CD4-positive, alpha-beta T cell (primary cell): Measurements from ENCODE around the gene UBA1. TPM values are rescaled to one million over a fixed set of nuclear protein-coding genes. Genes with fewer than 3 reads are reported as not detected.

Source experiments
- ATAC-seq: fragments of 200-7000 bp; cut with Tn5 transposase; one replicate; pipeline ENCODE4 v1.10.0; 2022; ENCODE audit warnings: mild to moderate bottlenecking; ENCODE audit not compliant: poor library complexity
- CTCF ChIA-PET: fragments of 350-600 bp; sonication (Branson Sonifier 250); formaldehyde crosslinking; loops from one replicate; lab custom pipeline; 2021; ENCODE audit warnings: antibody characterized with exemption, inconsistent platforms; lab: Charles Lee
- POLR2A ChIA-PET: fragments of 350-600 bp; sonication (Branson Sonifier 250); formaldehyde crosslinking; loops from one replicate; lab custom pipeline; 2021; ENCODE audit warnings: antibody characterized with exemption, inconsistent platforms; lab: Charles Lee
- DNase-seq, 14 experiments: peaks; one replicate each; pipeline ENCODE4 v3.0.0-alpha.2; 2013 to 2020; ENCODE audit warnings: mixed read lengths in 2 of 14
- H3K27ac ChIP-seq, 2 donors: one replicate each; pipeline versions ENCODE4 v1.5.1 to v1.7.0; 2013; ENCODE audit warnings: low read length in 2 of 2, low read depth in 1 of 2, mild to moderate bottlenecking in 1 of 2
- H3K27me3 ChIP-seq, 2 experiments: 1 replicate in 1 of 2; 2 replicates in 1 of 2; pipeline versions ENCODE4 v1.6.1 to v1.7.0; 2013; ENCODE audit warnings: low read length in 2 of 2, control low read depth in 1 of 2, mild to moderate bottlenecking in 1 of 2, moderate library complexity in 1 of 2; ENCODE audit not compliant: insufficient read depth in 2 of 2, control insufficient read depth in 1 of 2
- H3K36me3 ChIP-seq: one replicate; pipeline ENCODE4 v1.6.1; 2013; ENCODE audit warnings: low read length, control low read depth; ENCODE audit not compliant: insufficient read depth
- H3K4me1 ChIP-seq: one replicate; pipeline ENCODE4 v1.6.1; 2013; ENCODE audit warnings: low read length, control low read depth; ENCODE audit not compliant: insufficient read depth
- H3K4me3 ChIP-seq: one replicate; pipeline ENCODE4 v1.5.1; 2013; ENCODE audit warnings: mild to moderate bottlenecking, low read length, moderate library complexity
- H3K9me3 ChIP-seq, 2 experiments: 1 replicate in 1 of 2; 2 replicates in 1 of 2; pipeline versions ENCODE4 v1.6.1 to v1.7.0; 2013; ENCODE audit warnings: low read length in 2 of 2, mild to moderate bottlenecking in 2 of 2, control low read depth in 1 of 2, moderate library complexity in 1 of 2; ENCODE audit not compliant: control insufficient read depth in 1 of 2, insufficient read depth in 1 of 2
- H3K27ac Mint-ChIP-seq: one replicate; pipeline ENCODE4 v1.8.0; 2020; ENCODE audit warnings: mixed read lengths
- H3K27me3 Mint-ChIP-seq: one replicate; pipeline ENCODE4 v1.8.0; 2021; ENCODE audit warnings: mixed read lengths
- H3K36me3 Mint-ChIP-seq: one replicate; pipeline ENCODE4 v1.8.0; 2021; ENCODE audit warnings: low read depth, mixed read lengths
- H3K4me1 Mint-ChIP-seq: one replicate; pipeline ENCODE4 v1.8.0; 2021; ENCODE audit warnings: low read depth, mixed read lengths
- H3K4me3 Mint-ChIP-seq: one replicate; pipeline ENCODE4 v1.8.0; 2020; ENCODE audit warnings: mild to moderate bottlenecking, mixed read lengths
- H3K9me3 Mint-ChIP-seq: one replicate; pipeline ENCODE4 v1.8.0; 2020; ENCODE audit warnings: mixed read lengths
- intact Hi-C, 2 experiments: fragments of 100-400 bp; cut with DNase I in 1 of 2; cut with micrococcal nuclease in 1 of 2; formaldehyde crosslinking; loops; one replicate each; pipeline versions ENCODE4 v1.15.1 to v1.9.0; 2023 to 2025; cut with DNase I, micrococcal nuclease
- total RNA-seq, 174 experiments: library from RNA in 2 of 174; stranded (reverse) in 2 of 174; gene quantifications; one replicate each; pipeline ENCODE4 v1.2.3 and lab custom pipeline; 2021 to 2026
- TF ChIP-seq, protein P1 (sequence below): fragments of 200-600 bp; IDR thresholded peaks from one replicate; pipeline ENCODE4 v1.8.0; 2022; ENCODE audit warnings: antibody characterized with exemption, mild to moderate bottlenecking

The UBA1 gene
- total RNA-seq, 2 experiments from 2014 or later = 70.0 to 72.1 TPM

DNA sequence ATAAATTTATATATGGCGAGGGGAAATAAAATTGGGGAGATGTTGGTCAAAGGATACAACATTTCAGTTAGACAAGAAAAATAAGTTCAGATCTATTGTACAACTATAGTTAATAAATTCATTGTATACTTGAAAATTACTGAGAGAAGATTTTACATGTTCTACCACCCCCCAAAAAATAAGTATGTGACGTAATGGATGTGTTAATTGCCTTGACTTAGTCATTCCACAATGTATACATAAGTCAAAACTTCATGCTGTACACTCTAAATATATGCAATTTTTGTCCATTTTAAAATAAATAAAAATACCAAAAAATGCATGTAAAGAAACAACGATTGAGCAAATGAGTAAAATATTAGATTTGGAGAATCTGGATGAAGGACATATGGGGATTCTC, 41.0 kb downstream of the UBA1 start:
- DNase-seq (no peak), ATAC-seq (no peak)
- intact Hi-C loops = loop anchor here in 1 of 2 experiments (5.0 kb wide), 1 partner anchor 148 kb away; no protein-coding TSS in a partner anchor
- no peaks in the 10 kb centered on the region for H3K27me3 Mint-ChIP-seq
- H3K27ac Mint-ChIP-seq = peak overlapping the region; percentile 93
- peaks cover 19% of the 10 kb centered on the region for H3K36me3 Mint-ChIP-seq
- no peaks in the 10 kb centered on the region for H3K9me3 Mint-ChIP-seq
- ChIA-PET CTCF (no interaction called here), POLR2A (interaction anchor here (1.3 kb wide), 2 partner anchors 17 to 89 kb away, joined by 3 to 8 read pairs; partner anchors contain the start of gene RBM10)
- Histone ChIP-seq H3K4me1 (peaks cover 10% of the 10 kb centered on the region), H3K4me3 (no peak overlapping the region), H3K27ac (peak overlapping the region in 1 of 2 donors; percentile 98), H3K9me3 (no peaks in the 10 kb centered on the region), H3K27me3 (no peaks in the 10 kb centered on the region), H3K36me3 (no peaks in the 10 kb centered on the region)
- peak overlapping the region; percentile 68 for H3K4me3 Mint-ChIP-seq
- TF ChIP-seq, protein P1, sequence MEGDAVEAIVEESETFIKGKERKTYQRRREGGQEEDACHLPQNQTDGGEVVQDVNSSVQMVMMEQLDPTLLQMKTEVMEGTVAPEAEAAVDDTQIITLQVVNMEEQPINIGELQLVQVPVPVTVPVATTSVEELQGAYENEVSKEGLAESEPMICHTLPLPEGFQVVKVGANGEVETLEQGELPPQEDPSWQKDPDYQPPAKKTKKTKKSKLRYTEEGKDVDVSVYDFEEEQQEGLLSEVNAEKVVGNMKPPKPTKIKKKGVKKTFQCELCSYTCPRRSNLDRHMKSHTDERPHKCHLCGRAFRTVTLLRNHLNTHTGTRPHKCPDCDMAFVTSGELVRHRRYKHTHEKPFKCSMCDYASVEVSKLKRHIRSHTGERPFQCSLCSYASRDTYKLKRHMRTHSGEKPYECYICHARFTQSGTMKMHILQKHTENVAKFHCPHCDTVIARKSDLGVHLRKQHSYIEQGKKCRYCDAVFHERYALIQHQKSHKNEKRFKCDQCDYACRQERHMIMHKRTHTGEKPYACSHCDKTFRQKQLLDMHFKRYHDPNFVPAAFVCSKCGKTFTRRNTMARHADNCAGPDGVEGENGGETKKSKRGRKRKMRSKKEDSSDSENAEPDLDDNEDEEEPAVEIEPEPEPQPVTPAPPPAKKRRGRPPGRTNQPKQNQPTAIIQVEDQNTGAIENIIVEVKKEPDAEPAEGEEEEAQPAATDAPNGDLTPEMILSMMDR = no peak
- H3K4me1 Mint-ChIP-seq = peaks cover 31% of the 10 kb centered on the region

DNA sequence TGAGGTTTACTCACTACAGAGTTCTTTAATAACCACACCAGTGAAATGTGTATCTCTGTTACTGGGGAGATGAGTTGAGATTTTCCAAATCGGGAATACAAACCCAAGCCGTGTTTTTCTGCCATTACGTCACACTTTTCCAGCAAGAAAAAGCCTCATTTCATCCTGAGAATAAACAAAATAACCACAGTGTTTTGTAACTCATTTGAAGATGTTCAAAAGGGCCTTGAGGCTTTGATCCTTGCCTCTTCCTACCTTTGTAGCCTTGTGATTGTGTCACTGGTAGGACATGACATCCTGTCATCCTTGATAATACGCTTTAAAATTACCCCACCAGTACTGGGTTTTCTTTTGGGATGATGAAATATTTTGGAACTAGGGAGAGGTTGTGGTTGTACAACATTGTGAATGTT, 42.1 kb downstream of the UBA1 start:
- Histone ChIP-seq H3K9me3 (no peaks in the 10 kb centered on the region), H3K36me3 (peaks cover 7% of the 10 kb centered on the region), H3K27ac (no peak overlapping the region), H3K4me3 (no peak overlapping the region), H3K27me3 (no peaks in the 10 kb centered on the region), H3K4me1 (peaks cover 10% of the 10 kb centered on the region)
- Mint-ChIP-seq H3K9me3 (no peaks in the 10 kb centered on the region), H3K4me3 (peak overlapping the region; percentile 68), H3K27me3 (no peaks in the 10 kb centered on the region), H3K27ac (peak overlapping the region; percentile 93), H3K36me3 (peaks cover 29% of the 10 kb centered on the region), H3K4me1 (peaks cover 25% of the 10 kb centered on the region)
- TF ChIP-seq, protein P1 = no peak
- no peak for ATAC-seq
- intact Hi-C loops = no loop called here
- ChIA-PET POLR2A (interaction anchor here (1.3 kb wide), 2 partner anchors 18 to 91 kb away, joined by 3 to 8 read pairs; partner anchors contain the start of gene RBM10), CTCF (no interaction called here)
- peak in 1 of 14 experiments; percentile 2 for DNase-seq

DNA sequence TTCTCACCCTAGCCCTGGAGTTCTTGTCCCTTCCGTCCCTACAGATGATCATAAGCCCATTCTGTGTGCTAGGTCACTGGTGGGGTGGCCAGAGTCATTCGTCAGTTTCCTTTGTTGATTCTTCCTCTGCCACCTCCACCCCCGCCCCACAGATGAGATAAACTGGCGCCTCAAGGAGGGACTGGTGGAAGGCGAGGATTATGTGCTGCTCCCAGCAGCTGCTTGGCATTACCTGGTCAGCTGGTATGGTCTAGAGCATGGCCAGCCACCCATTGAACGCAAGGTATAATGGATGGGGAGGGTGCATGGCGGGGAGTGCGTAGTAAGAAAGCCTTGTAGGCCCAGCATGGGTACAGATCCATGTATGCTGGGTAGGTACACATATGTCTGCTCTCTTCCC, 45.6 kb downstream of the UBA1 start:
- Mint-ChIP-seq H3K36me3 (peaks cover 37% of the 10 kb centered on the region), H3K27ac (no peak overlapping the region), H3K9me3 (no peaks in the 10 kb centered on the region), H3K4me1 (peaks cover 17% of the 10 kb centered on the region), H3K4me3 (no peak overlapping the region), H3K27me3 (no peaks in the 10 kb centered on the region)
- ChIA-PET CTCF (no interaction called here), POLR2A (interaction anchor here (0.7 to 1.4 kb wide), 2 partner anchors 22 to 42 kb away, joined by 3 to 5 read pairs; no protein-coding TSS in a partner anchor)
- Histone ChIP-seq H3K36me3 (peaks cover 24% of the 10 kb centered on the region), H3K9me3 (no peaks in the 10 kb centered on the region), H3K27ac (no peak overlapping the region), H3K27me3 (no peaks in the 10 kb centered on the region), H3K4me3 (no peak overlapping the region), H3K4me1 (no peaks in the 10 kb centered on the region)
- TF ChIP-seq, protein P1 = no peak
- ATAC-seq (no peak), DNase-seq (peak in 1 of 14 experiments; percentile 5)
- intact Hi-C loops = no loop called here
